Hepatocyte (in vitro differentiated cells): ENCODE results near the gene ANKRD28. TPM values are rescaled to one million over a fixed set of nuclear protein-coding genes. Genes with fewer than 3 reads are reported as not detected.
A peak's percentile ranks its signal among the peaks of the same experiment; 100 is the strongest.

Experiments
- DNase-seq: peaks from one replicate; pipeline ENCODE4 v3.0.0-alpha.2; 2016; ENCODE audit warnings: low spot score
- H2AFZ ChIP-seq: fragments of 200-600 bp; sonication (generic); 2 replicates; pipeline ENCODE4 v1.6.0; 2016; ENCODE audit warnings: antibody characterized with exemption, mild to moderate bottlenecking
- H3K27ac ChIP-seq: fragments of 200-600 bp; sonication (generic); 2 replicates; pipeline ENCODE4 v1.5.1; 2016; ENCODE audit warnings: mild to moderate bottlenecking
- H3K27me3 ChIP-seq: fragments of 200-600 bp; sonication (generic); 2 replicates; pipeline ENCODE4 v1.6.1; 2016
- H3K36me3 ChIP-seq: fragments of 200-600 bp; sonication (generic); replicated peaks from 2 replicates; pipeline ENCODE4 v1.5.1; 2016; ENCODE audit warnings: low read depth; ENCODE audit not compliant: insufficient read depth
- H3K4me1 ChIP-seq: fragments of 200-600 bp; sonication (generic); 2 replicates; pipeline ENCODE4 v1.5.1; 2016; ENCODE audit warnings: mild to moderate bottlenecking, moderate library complexity; ENCODE audit not compliant: insufficient read depth
- H3K4me2 ChIP-seq: fragments of 200-600 bp; sonication (generic); 2 replicates; pipeline ENCODE4 v1.6.0; 2016
- H3K4me3 ChIP-seq: fragments of 200-600 bp; sonication (generic); 2 replicates; pipeline ENCODE4 v1.5.1; 2016; ENCODE audit warnings: mild to moderate bottlenecking
- H3K79me2 ChIP-seq: fragments of 200-600 bp; sonication (generic); 2 replicates; pipeline ENCODE4 v1.6.0; 2017; ENCODE audit warnings: mild to moderate bottlenecking
- H3K9me2 ChIP-seq: fragments of 200-600 bp; sonication (generic); replicated peaks from 2 replicates; pipeline ENCODE4 v1.6.0; 2017; ENCODE audit warnings: mild to moderate bottlenecking; ENCODE audit not compliant: insufficient read depth
- H3K9me3 ChIP-seq: fragments of 200-600 bp; sonication (generic); 2 replicates; pipeline ENCODE4 v1.5.1; 2016; ENCODE audit warnings: low read depth, mild to moderate bottlenecking
- H4K20me1 ChIP-seq: fragments of 200-600 bp; sonication (generic); 2 replicates; pipeline ENCODE4 v1.6.0; 2016; ENCODE audit warnings: mild to moderate bottlenecking; ENCODE audit not compliant: insufficient read depth, poor library complexity, severe bottlenecking
- EZH2 ChIP-seq: fragments of 200-600 bp; sonication (generic); IDR thresholded peaks from 2 replicates; pipeline ENCODE4 v1.6.1; 2016; ENCODE audit warnings: antibody characterized with exemption, mild to moderate bottlenecking, borderline replicate concordance
- EZH2phosphoT487 ChIP-seq: fragments of 200-600 bp; sonication (generic); IDR thresholded peaks from one replicate; pipeline ENCODE4 v1.6.1; 2018; ENCODE audit warnings: antibody characterized with exemption, mild to moderate bottlenecking, low read depth, moderate library complexity; ENCODE audit not compliant: unreplicated experiment, severe bottlenecking
- WGBS: methylation state at CpG from one replicate; pipeline ENCODE4 v1.1.6; 2016; ENCODE audit warnings: low lambda C conversion rate; ENCODE audit errors: missing lambda C conversion rate; 5-methylcytosine and 5-hydroxymethylcytosine counted together
- polyA plus RNA-seq: library from polyadenylated mRNA; unstranded; fragments of >200 nt; fragmentation: Nextera tagmentation; extraction: Ambion mirVana; gene quantifications from 2 replicates; pipeline ENCODE4 v1.2.1, GENCODE V29; 2016
- total RNA-seq: library from RNA; depleted of rRNA; stranded (reverse); fragments of >200 nt; gene quantifications from 2 replicates; pipeline ENCODE4 v1.2.3, GENCODE V29; 2014
- TF ChIP-seq, protein P1 (sequence below): fragments of 200-600 bp; sonication (generic); IDR thresholded peaks from 2 replicates; pipeline ENCODE4 v1.5.1; 2016; ENCODE audit warnings: antibody characterized with exemption, mild to moderate bottlenecking; ENCODE audit not compliant: poor library complexity

Gene ANKRD28
- total and polyA plus RNA-seq, 2 experiments from 2014 or later = 12.3 to 40.6 TPM

DNA sequence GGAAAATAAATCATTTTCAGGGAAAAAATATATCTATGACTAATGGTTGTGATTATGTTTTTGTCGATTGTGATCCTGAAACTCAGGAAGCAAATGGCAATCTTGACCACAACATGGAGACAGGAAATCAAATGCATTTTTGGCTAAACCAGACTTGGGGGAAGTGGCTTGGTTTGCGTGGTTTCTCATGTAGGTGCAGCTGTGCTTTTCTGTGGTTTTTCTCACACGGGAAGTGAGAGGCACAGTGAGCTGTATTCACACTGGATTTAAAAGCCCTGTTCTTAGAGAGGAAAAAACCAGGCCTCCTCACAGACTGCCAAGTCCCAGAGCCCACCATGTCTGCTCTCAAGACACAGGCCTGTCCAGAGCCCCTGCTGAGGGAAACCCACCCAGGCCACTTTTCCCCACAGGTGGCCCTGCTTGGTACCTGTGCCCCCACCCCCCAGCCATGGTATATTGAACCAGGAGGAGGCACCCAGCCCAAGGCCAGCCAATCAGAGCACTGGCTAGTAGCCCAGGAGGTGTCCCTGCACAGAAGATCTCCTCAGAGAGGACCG, 150.1 kb downstream of the ANKRD28 start:
- Histone ChIP-seq H3K9me2 (no peaks in the 10 kb centered on the region), H3K79me2 (no peaks in the 10 kb centered on the region), H2AFZ (no peak overlapping the region), H4K20me1 (no peaks in the 10 kb centered on the region), H3K27me3 (no peaks in the 10 kb centered on the region), H3K9me3 (no peaks in the 10 kb centered on the region), H3K36me3 (no peaks in the 10 kb centered on the region), H3K27ac (peak overlapping the region; percentile 86), H3K4me1 (no peaks in the 10 kb centered on the region), H3K4me2 (peak overlapping the region; percentile 18), H3K4me3 (no peak overlapping the region)
- no peak for DNase-seq
- WGBS = 84% methylated on average over 4 of the region's 4 CpGs
- TF ChIP-seq EZH2 (no peak), EZH2phosphoT487 (no peak)
- TF ChIP-seq, protein P1, sequence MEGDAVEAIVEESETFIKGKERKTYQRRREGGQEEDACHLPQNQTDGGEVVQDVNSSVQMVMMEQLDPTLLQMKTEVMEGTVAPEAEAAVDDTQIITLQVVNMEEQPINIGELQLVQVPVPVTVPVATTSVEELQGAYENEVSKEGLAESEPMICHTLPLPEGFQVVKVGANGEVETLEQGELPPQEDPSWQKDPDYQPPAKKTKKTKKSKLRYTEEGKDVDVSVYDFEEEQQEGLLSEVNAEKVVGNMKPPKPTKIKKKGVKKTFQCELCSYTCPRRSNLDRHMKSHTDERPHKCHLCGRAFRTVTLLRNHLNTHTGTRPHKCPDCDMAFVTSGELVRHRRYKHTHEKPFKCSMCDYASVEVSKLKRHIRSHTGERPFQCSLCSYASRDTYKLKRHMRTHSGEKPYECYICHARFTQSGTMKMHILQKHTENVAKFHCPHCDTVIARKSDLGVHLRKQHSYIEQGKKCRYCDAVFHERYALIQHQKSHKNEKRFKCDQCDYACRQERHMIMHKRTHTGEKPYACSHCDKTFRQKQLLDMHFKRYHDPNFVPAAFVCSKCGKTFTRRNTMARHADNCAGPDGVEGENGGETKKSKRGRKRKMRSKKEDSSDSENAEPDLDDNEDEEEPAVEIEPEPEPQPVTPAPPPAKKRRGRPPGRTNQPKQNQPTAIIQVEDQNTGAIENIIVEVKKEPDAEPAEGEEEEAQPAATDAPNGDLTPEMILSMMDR = no peak

DNA sequence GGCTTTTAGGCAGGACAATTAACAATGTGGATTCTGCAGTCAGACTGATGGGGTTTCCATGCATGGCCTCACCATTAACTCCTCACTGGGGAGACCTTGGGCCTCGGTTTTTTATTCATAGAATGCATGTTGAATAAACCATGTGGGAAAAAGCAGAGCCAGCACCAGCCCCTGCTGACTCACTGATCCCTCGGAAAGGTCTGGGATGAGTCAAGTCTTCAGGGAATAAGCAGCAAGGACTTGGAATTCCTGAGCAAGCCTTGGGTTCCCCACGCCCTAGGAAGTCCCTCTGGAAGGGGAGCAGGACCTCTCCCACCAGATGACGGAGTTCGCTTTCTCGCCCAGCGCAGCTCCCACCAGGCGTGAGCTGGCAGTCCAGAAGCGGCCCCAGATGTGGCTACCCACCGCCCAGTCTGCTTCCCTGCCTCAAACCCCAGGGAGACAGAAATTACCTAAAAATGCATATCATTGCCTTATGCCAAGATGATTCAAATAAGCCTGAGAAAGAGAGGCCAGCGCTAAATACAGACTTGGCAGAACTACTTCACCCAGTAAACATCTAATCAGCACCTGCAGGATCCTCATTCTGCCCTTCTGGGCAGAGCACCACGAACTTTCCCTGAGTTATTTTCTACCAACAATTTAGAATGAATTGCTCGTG, 150.8 kb downstream of the ANKRD28 start:
- Histone ChIP-seq H3K36me3 (no peaks in the 10 kb centered on the region), H3K4me2 (peak overlapping the region; percentile 18), H3K79me2 (no peaks in the 10 kb centered on the region), H3K27me3 (no peaks in the 10 kb centered on the region), H2AFZ (no peak overlapping the region), H3K4me3 (no peak overlapping the region), H4K20me1 (no peaks in the 10 kb centered on the region), H3K9me2 (no peaks in the 10 kb centered on the region), H3K4me1 (no peaks in the 10 kb centered on the region), H3K27ac (peak overlapping the region; percentile 86), H3K9me3 (no peaks in the 10 kb centered on the region)
- 69% methylated on average over 13 of the region's 13 CpGs for WGBS
- peak; percentile 68 for DNase-seq
- no peak for TF ChIP-seq EZH2phosphoT487
- TF ChIP-seq EZH2 = no peak
- TF ChIP-seq, protein P1 = no peak

DNA sequence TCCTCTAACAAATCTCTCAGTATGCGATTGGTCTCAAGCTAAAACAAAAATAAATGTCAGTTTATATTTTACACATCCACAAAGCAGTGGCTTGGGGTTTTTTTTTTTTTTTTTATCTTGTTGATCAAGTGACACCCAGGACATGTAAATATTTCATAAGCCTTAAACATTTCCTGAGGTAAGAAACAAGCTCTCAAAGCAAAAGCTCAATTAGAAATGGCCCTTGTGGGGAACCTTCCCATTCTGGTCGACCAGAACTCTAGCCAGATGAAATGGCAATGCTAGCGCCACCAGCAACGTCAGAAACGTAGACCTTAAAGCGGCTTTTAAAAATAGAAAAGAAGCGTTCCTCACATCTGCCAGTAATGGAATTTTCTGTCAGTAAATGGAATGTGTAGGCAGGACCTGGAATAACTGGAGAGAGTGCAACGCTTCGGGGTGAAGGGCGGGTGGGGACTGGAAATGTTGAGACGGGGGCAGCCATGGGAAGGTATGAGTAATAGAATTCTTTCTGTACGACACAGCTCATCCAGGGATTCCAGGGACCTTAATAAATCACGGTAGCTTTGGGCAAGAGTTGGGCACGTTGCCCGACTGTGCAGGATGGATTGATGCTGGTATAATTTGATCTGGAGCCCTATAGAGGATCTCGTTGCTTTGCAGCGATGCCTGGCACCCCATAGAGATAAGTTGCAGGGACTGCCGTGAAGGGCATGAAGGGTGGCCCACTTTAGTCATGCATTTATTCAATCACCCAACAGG, 151.9 kb downstream of the ANKRD28 start:
- H4K20me1 ChIP-seq = no peaks in the 10 kb centered on the region
- H3K4me1 ChIP-seq = no peaks in the 10 kb centered on the region
- WGBS = 76% methylated on average over 18 of the region's 18 CpGs
- no peak for TF ChIP-seq EZH2
- no peak for TF ChIP-seq EZH2phosphoT487
- TF ChIP-seq, protein P1 = no peak
- no peaks in the 10 kb centered on the region for H3K36me3 ChIP-seq
- H3K9me3 ChIP-seq = no peaks in the 10 kb centered on the region
- H3K4me2 ChIP-seq = no peak overlapping the region
- no peaks in the 10 kb centered on the region for H3K27me3 ChIP-seq
- H3K9me2 ChIP-seq = no peaks in the 10 kb centered on the region
- H3K27ac ChIP-seq = peak overlapping the region; percentile 74
- peak; percentile 68 for DNase-seq
- H3K79me2 ChIP-seq = no peaks in the 10 kb centered on the region
- no peak overlapping the region for H2AFZ ChIP-seq
- H3K4me3 ChIP-seq = no peak overlapping the region
